ENCODE measurements around the gene PHLDA1.

DNA sequence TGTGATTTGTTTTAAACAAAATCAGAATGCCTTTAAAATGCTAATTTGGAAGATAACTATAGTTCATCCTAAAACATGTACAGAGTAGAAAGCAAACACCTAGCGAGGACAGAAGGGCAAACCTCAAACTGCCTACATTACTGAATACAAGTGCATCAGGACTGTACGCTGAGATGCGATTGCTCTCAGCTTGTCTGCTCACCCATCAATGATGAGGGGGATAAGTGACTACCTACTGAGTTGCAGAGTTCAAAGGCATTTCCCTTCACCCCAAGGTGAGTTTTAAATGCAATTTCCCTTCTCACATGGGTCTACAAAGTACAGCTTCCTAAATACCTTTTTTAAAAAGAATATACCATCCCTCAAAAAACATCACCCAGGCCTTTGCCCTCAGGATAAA is 52.9 kb downstream of the PHLDA1 start:
- TF ChIP-seq HDAC2 (CRISPR knock-in tag; IDR thresholded peaks at IDR 0.05) (no peak), JUND (CRISPR knock-in tag; IDR thresholded peaks at IDR 0.05) (no peak), EZH2 (conservative IDR thresholded peaks at IDR 0.05; ENCODE audit: low read depth, low read length) (no peak), NAIF1 (CRISPR knock-in tag; IDR thresholded peaks at IDR 0.05; ENCODE audit: borderline replicate concordance) (no peak), POLR2A (IDR thresholded peaks at IDR 0.05; ENCODE audit: insufficient read depth in 1 of 2, low read depth in 2 of 2, low read length in 2 of 2) (no peak), POLR2AphosphoS5 (IDR thresholded peaks at IDR 0.05; ENCODE audit: low read depth, low read length) (no peak)
- TF ChIP-seq, protein P1, sequence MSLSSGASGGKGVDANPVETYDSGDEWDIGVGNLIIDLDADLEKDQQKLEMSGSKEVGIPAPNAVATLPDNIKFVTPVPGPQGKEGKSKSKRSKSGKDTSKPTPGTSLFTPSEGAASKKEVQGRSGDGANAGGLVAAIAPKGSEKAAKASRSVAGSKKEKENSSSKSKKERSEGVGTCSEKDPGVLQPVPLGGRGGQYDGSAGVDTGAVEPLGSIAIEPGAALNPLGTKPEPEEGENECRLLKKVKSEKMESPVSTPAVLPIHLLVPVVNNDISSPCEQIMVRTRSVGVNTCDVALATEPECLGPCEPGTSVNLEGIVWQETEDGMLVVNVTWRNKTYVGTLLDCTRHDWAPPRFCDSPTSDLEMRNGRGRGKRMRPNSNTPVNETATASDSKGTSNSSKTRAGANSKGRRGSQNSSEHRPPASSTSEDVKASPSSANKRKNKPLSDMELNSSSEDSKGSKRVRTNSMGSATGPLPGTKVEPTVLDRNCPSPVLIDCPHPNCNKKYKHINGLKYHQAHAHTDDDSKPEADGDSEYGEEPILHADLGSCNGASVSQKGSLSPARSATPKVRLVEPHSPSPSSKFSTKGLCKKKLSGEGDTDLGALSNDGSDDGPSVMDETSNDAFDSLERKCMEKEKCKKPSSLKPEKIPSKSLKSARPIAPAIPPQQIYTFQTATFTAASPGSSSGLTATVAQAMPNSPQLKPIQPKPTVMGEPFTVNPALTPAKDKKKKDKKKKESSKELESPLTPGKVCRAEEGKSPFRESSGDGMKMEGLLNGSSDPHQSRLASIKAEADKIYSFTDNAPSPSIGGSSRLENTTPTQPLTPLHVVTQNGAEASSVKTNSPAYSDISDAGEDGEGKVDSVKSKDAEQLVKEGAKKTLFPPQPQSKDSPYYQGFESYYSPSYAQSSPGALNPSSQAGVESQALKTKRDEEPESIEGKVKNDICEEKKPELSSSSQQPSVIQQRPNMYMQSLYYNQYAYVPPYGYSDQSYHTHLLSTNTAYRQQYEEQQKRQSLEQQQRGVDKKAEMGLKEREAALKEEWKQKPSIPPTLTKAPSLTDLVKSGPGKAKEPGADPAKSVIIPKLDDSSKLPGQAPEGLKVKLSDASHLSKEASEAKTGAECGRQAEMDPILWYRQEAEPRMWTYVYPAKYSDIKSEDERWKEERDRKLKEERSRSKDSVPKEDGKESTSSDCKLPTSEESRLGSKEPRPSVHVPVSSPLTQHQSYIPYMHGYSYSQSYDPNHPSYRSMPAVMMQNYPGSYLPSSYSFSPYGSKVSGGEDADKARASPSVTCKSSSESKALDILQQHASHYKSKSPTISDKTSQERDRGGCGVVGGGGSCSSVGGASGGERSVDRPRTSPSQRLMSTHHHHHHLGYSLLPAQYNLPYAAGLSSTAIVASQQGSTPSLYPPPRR (CRISPR knock-in tag; IDR thresholded peaks at IDR 0.05; ENCODE audit: borderline replicate concordance): no peak
- TF ChIP-seq, protein P2, sequence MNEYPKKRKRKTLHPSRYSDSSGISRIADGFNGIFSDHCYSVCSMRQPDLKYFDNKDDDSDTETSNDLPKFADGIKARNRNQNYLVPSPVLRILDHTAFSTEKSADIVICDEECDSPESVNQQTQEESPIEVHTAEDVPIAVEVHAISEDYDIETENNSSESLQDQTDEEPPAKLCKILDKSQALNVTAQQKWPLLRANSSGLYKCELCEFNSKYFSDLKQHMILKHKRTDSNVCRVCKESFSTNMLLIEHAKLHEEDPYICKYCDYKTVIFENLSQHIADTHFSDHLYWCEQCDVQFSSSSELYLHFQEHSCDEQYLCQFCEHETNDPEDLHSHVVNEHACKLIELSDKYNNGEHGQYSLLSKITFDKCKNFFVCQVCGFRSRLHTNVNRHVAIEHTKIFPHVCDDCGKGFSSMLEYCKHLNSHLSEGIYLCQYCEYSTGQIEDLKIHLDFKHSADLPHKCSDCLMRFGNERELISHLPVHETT (CRISPR knock-in tag; conservative IDR thresholded peaks at IDR 0.05): no peak
- TF ChIP-seq, protein P3, sequence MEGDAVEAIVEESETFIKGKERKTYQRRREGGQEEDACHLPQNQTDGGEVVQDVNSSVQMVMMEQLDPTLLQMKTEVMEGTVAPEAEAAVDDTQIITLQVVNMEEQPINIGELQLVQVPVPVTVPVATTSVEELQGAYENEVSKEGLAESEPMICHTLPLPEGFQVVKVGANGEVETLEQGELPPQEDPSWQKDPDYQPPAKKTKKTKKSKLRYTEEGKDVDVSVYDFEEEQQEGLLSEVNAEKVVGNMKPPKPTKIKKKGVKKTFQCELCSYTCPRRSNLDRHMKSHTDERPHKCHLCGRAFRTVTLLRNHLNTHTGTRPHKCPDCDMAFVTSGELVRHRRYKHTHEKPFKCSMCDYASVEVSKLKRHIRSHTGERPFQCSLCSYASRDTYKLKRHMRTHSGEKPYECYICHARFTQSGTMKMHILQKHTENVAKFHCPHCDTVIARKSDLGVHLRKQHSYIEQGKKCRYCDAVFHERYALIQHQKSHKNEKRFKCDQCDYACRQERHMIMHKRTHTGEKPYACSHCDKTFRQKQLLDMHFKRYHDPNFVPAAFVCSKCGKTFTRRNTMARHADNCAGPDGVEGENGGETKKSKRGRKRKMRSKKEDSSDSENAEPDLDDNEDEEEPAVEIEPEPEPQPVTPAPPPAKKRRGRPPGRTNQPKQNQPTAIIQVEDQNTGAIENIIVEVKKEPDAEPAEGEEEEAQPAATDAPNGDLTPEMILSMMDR (CRISPR knock-in tag; IDR thresholded peaks at IDR 0.05): no peak
